SK-N-SH (cell line): ENCODE measurements around the gene HNRNPM. TPM values are rescaled to one million over a fixed set of nuclear protein-coding genes. Genes with fewer than 3 reads are reported as not detected.

Experiments used
- CTCF ChIA-PET: fragments of 300-600, 350-600 bp; formaldehyde crosslinking; extraction: SDS; loops from one replicate; lab custom pipeline; 2021; lab: Yijun Ruan, JAX
- POLR2A ChIA-PET: fragments of 350-600 bp; sonication (Branson Sonifier 250); formaldehyde crosslinking; extraction: SDS; loops from one replicate; lab custom pipeline; 2020; ENCODE audit warnings: antibody characterized with exemption, inconsistent platforms; lab: Yijun Ruan, JAX
- DNase-seq: peaks from one replicate; pipeline ENCODE4 v3.0.0; 2012
- H2AFZ ChIP-seq: fragments of 200-600 bp; sonication (generic); 2 replicates; pipeline ENCODE4 v1.8.1; 2016; ENCODE audit warnings: antibody characterized with exemption, mild to moderate bottlenecking, low read depth
- H3F3A ChIP-seq: fragments of 200-600 bp; sonication (generic); replicated peaks from 2 replicates; pipeline ENCODE3; 2016; ENCODE audit warnings: antibody characterized with exemption, mild to moderate bottlenecking; ENCODE audit not compliant: insufficient read depth
- H3K27ac ChIP-seq, 2 experiments: fragments of 200-500 bp in 1 of 2; fragments of 200-600 bp in 1 of 2; sonication (Bioruptor generic) in 1 of 2; sonication (generic), shearing (Covaris generic) in 1 of 2; 2 replicates each; pipeline versions ENCODE4 v1.5.1 to v1.6.1; 2014 to 2016; ENCODE audit warnings: low read depth in 2 of 2, inconsistent platforms in 1 of 2, low read length in 1 of 2, mild to moderate bottlenecking in 1 of 2, mixed read lengths in 1 of 2
- H3K27me3 ChIP-seq: fragments of 200-600 bp; sonication (generic), shearing (Covaris generic); 2 replicates; pipeline ENCODE4 v1.6.1; 2016; ENCODE audit warnings: mixed run types; ENCODE audit not compliant: insufficient read depth
- H3K36me3 ChIP-seq, 2 experiments: fragments of 200-500 bp in 1 of 2; fragments of 200-600 bp in 1 of 2; sonication (Bioruptor generic) in 1 of 2; sonication (generic) in 1 of 2; replicated peaks in 1 of 2; 2 replicates each; pipeline versions ENCODE3 to v1.5.1; 2014 to 2016; ENCODE audit warnings: low read length in 1 of 2, mild to moderate bottlenecking in 1 of 2; ENCODE audit not compliant: insufficient read depth in 2 of 2, control insufficient read depth in 1 of 2
- H3K4me1 ChIP-seq, 2 experiments: fragments of 200-500 bp in 1 of 2; fragments of 200-600 bp in 1 of 2; sonication (Bioruptor generic) in 1 of 2; sonication (generic), shearing (Covaris generic) in 1 of 2; 2 replicates each; pipeline versions ENCODE4 v1.5.1 to v1.6.1; 2014 to 2016; ENCODE audit warnings: low read depth in 1 of 2, low read length in 1 of 2, mixed run types in 1 of 2; ENCODE audit not compliant: insufficient read depth in 2 of 2, control insufficient read depth in 1 of 2
- H3K4me2 ChIP-seq: fragments of 200-600 bp; sonication (generic), shearing (Covaris generic); 2 replicates; pipeline ENCODE4 v1.6.1; 2017; ENCODE audit warnings: mixed run types
- H3K4me3 ChIP-seq, 2 experiments: fragments of 200-500 bp in 1 of 2; fragments of 200-600 bp in 1 of 2; sonication (Bioruptor generic) in 1 of 2; sonication (generic), shearing (Covaris generic) in 1 of 2; 2 replicates each; pipeline versions ENCODE4 v1.5.1 to v1.8.1; 2014 to 2016; ENCODE audit warnings: low read depth in 2 of 2, inconsistent platforms in 1 of 2, low read length in 1 of 2, mild to moderate bottlenecking in 1 of 2, mixed read lengths in 1 of 2, moderate library complexity in 1 of 2
- H3K79me2 ChIP-seq: fragments of 200-600 bp; sonication (generic); 2 replicates; pipeline ENCODE4 v1.8.1; 2017; ENCODE audit warnings: mild to moderate bottlenecking; ENCODE audit not compliant: insufficient read depth
- H3K9ac ChIP-seq: fragments of 200-600 bp; sonication (generic); 2 replicates; pipeline ENCODE4 v1.6.1; 2017; ENCODE audit warnings: mixed run types
- H3K9me2 ChIP-seq: fragments of 200-600 bp; sonication (generic); 2 replicates; pipeline ENCODE4 v1.6.1; 2017; ENCODE audit warnings: mixed run types
- H3K9me3 ChIP-seq: fragments of 200-600 bp; sonication (generic); 2 replicates; pipeline ENCODE4 v1.6.1; 2017; ENCODE audit warnings: mixed run types, mild to moderate bottlenecking, moderate library complexity
- H4K20me1 ChIP-seq: fragments of 200-600 bp; sonication (generic); 2 replicates; pipeline ENCODE4 v1.6.1; 2017; ENCODE audit warnings: mild to moderate bottlenecking, mixed run types; ENCODE audit not compliant: insufficient read depth
- CHD2 ChIP-seq: fragments of 150-350 bp; IDR thresholded peaks from 2 replicates; pipeline ENCODE4 v1.6.1; 2018; ENCODE audit warnings: low read length; ENCODE audit not compliant: partially characterized antibody
- EP300 ChIP-seq, 2 experiments: IDR thresholded peaks; 2 replicates each; pipeline versions ENCODE4 v1.4.0 to v1.6.1; 2012; ENCODE audit warnings: borderline replicate concordance in 1 of 2, low read depth in 1 of 2, low read length in 1 of 2
- EZH2phosphoT487 ChIP-seq: fragments of 200-600 bp; sonication (generic); IDR thresholded peaks from 2 replicates; pipeline ENCODE4 v1.6.1; 2017; ENCODE audit warnings: low read depth, mixed run types, mild to moderate bottlenecking, antibody characterized with exemption, moderate library complexity, borderline replicate concordance
- FOSL2 ChIP-seq: IDR thresholded peaks from 2 replicates; pipeline ENCODE4 v1.4.0; 2012; ENCODE audit warnings: low read depth, mild to moderate bottlenecking, moderate library complexity, borderline replicate concordance
- GABPA ChIP-seq: IDR thresholded peaks from 2 replicates; pipeline ENCODE4 v1.4.0; 2012; ENCODE audit warnings: low read depth, mild to moderate bottlenecking
- JUND ChIP-seq: IDR thresholded peaks from 2 replicates; pipeline ENCODE4 v1.4.0; 2012
- MEF2A ChIP-seq: IDR thresholded peaks from 2 replicates; pipeline ENCODE4 v1.4.0; 2012; ENCODE audit warnings: low read depth, borderline replicate concordance
- MXI1 ChIP-seq: IDR thresholded peaks from 2 replicates; pipeline ENCODE4 v1.6.1; 2012; ENCODE audit warnings: mild to moderate bottlenecking, low read depth, low read length, improper control_type of control experiment
- NFIC ChIP-seq: IDR thresholded peaks from 2 replicates; pipeline ENCODE4 v1.4.0; 2012; ENCODE audit warnings: borderline replicate concordance
- NRF1 ChIP-seq: IDR thresholded peaks from 2 replicates; pipeline ENCODE4 v1.6.1; 2012; ENCODE audit warnings: low read depth, mild to moderate bottlenecking, low read length
- RAD21 ChIP-seq: IDR thresholded peaks from 2 replicates; pipeline ENCODE4 v1.6.1; 2012; ENCODE audit warnings: mild to moderate bottlenecking, low read length
- RFX5 ChIP-seq: IDR thresholded peaks from 2 replicates; pipeline ENCODE4 v1.6.1; 2012; ENCODE audit warnings: mild to moderate bottlenecking, improper control_type of control experiment, low read length
- RXRA ChIP-seq: IDR thresholded peaks from 2 replicates; pipeline ENCODE4 v1.4.0; 2012; ENCODE audit warnings: low read depth, mild to moderate bottlenecking, borderline replicate concordance
- SIN3A ChIP-seq: IDR thresholded peaks from 2 replicates; pipeline ENCODE4 v1.6.1; 2012; ENCODE audit warnings: low read depth, mild to moderate bottlenecking, low read length, moderate library complexity, borderline replicate concordance
- SMC3 ChIP-seq: IDR thresholded peaks from 2 replicates; pipeline ENCODE4 v1.6.1; 2012; ENCODE audit warnings: low read depth, low read length, improper control_type of control experiment
- TAF1 ChIP-seq: IDR thresholded peaks from 2 replicates; pipeline ENCODE4 v1.6.1; 2012; ENCODE audit warnings: low read depth, mild to moderate bottlenecking, low read length, moderate library complexity, borderline replicate concordance
- TEAD4 ChIP-seq: IDR thresholded peaks from 2 replicates; pipeline ENCODE4 v1.4.0; 2012; ENCODE audit warnings: mild to moderate bottlenecking, borderline replicate concordance; ENCODE audit not compliant: insufficient read depth
- YY1 ChIP-seq: IDR thresholded peaks from 2 replicates; pipeline ENCODE4 v1.4.0; 2012; ENCODE audit warnings: low read depth, mild to moderate bottlenecking
- WGBS: methylation state at CpG from one replicate; pipeline ENCODE4 v1.1.6; 2017; ENCODE audit warnings: low lambda C conversion rate; 5-methylcytosine and 5-hydroxymethylcytosine counted together
- polyA plus RNA-seq, 3 experiments: library from polyadenylated mRNA; depleted of rRNA; stranded (reverse); fragments of >200 nt; gene quantifications; 2 replicates each; pipeline ENCODE4 v1.2.3, GENCODE V29; 2012
- TF ChIP-seq, protein P1 (sequence below): IDR thresholded peaks from 2 replicates; pipeline ENCODE4; 2012
- TF ChIP-seq, protein P2 (sequence below): IDR thresholded peaks from 2 replicates; pipeline ENCODE4 v1.4.0; 2012; ENCODE audit warnings: low read depth, borderline replicate concordance
- TF ChIP-seq, protein P3 (sequence below): fragments of 150-350 bp; IDR thresholded peaks from 2 replicates; pipeline ENCODE4 v1.6.1; 2017; ENCODE audit warnings: antibody characterized with exemption, low read length, low read depth, borderline replicate concordance
- TF ChIP-seq, protein P4 (sequence below): IDR thresholded peaks from 2 replicates; pipeline ENCODE4 v1.4.0; 2012; ENCODE audit warnings: low read depth
- TF ChIP-seq, protein P5 (sequence below): fragments of 200-600 bp; sonication (generic); IDR thresholded peaks from 2 replicates; pipeline ENCODE4 v1.6.1; 2017; ENCODE audit warnings: antibody characterized with exemption, mild to moderate bottlenecking, moderate library complexity
- TF ChIP-seq, protein P6 (sequence below): IDR thresholded peaks from 2 replicates; pipeline ENCODE4 v1.4.0; 2012; ENCODE audit warnings: low read depth, borderline replicate concordance

The HNRNPM gene
- polyA plus RNA-seq, 1 of the 3 experiments (the other 2 are of a cell fraction): 205 TPM

DNA sequence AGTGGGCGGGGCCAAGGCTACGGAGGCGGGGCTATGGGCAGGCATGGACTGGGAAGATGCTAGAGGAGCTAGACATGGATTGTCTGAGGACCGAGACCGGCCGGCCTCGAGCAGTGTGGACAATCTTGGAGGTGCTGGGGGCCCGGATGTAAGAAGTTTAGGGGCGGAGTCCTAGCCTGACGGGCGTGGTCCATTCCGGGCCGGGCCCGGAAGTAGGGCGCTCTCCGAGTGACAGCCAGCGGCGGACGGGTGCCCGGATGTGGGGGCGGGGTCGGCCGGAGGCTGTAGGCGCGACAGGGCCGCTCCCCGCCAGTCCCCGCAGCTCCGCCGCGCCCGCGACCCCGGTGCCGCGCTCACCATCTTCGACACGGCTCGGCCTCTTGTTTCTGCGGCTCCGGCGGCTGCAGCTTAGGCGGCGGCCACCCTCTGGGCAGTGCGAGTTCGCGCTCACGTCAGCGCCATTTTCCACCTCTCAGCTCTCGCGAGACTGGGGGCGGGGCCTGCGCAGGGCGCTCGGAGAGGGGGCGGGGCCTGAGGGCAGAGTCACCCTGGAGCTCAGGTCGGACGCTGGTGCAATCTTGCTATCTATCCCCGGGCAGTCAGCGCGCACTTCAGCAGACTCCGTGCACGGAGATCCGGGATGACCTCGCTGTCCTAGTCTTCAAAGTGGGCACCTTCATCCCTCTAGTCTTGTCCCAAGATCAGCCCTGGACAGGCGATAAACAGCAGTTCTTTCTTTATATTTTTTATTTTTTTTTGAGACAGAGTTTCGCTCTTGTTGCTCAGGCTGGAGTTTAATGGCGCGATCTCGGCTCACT lies 69.1 kb downstream of the HNRNPM start, which contains the start of gene ZNF414:
Gene ZNF414 (minus strand): TSS at position 481 of the 818 bp plus-strand sequence. CDS start 121 bp downstream, at position 360.
- no peaks in the 10 kb centered on the region for H3K9me2 ChIP-seq
- 9% methylated on average over 15 of the region's 70 CpGs for WGBS
- TF ChIP-seq, protein P1, sequence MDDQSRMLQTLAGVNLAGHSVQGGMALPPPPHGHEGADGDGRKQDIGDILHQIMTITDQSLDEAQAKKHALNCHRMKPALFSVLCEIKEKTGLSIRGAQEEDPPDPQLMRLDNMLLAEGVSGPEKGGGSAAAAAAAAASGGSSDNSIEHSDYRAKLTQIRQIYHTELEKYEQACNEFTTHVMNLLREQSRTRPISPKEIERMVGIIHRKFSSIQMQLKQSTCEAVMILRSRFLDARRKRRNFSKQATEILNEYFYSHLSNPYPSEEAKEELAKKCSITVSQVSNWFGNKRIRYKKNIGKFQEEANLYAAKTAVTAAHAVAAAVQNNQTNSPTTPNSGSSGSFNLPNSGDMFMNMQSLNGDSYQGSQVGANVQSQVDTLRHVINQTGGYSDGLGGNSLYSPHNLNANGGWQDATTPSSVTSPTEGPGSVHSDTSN: peak; percentile 88
- TF ChIP-seq FOSL2 (no peak), TEAD4 (no peak), GABPA (peak; percentile 75), RFX5 (no peak), JUND (no peak), CHD2 (peak; percentile 99), MEF2A (no peak), RAD21 (no peak), EZH2phosphoT487 (no peak), MXI1 (peak; percentile 68), SMC3 (no peak), NFIC (no peak), EP300 (IDR thresholded peaks at IDR 0.05; ENCODE audit: borderline replicate concordance in 1 of 2, low read depth in 1 of 2, low read length in 1 of 2) (no peak), TAF1 (peak; percentile 91), YY1 (peak; percentile 89), NRF1 (peak; percentile 68), SIN3A (no peak; the same call in 1 of the 2 replicates), RXRA (no peak)
- TF ChIP-seq, protein P2, sequence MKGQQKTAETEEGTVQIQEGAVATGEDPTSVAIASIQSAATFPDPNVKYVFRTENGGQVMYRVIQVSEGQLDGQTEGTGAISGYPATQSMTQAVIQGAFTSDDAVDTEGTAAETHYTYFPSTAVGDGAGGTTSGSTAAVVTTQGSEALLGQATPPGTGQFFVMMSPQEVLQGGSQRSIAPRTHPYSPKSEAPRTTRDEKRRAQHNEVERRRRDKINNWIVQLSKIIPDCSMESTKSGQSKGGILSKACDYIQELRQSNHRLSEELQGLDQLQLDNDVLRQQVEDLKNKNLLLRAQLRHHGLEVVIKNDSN: no peak
- TF ChIP-seq, protein P3, sequence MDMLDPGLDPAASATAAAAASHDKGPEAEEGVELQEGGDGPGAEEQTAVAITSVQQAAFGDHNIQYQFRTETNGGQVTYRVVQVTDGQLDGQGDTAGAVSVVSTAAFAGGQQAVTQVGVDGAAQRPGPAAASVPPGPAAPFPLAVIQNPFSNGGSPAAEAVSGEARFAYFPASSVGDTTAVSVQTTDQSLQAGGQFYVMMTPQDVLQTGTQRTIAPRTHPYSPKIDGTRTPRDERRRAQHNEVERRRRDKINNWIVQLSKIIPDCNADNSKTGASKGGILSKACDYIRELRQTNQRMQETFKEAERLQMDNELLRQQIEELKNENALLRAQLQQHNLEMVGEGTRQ: no peak
- TF ChIP-seq, protein P4, sequence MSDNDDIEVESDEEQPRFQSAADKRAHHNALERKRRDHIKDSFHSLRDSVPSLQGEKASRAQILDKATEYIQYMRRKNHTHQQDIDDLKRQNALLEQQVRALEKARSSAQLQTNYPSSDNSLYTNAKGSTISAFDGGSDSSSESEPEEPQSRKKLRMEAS: peak; percentile 69
- TF ChIP-seq, protein P5, sequence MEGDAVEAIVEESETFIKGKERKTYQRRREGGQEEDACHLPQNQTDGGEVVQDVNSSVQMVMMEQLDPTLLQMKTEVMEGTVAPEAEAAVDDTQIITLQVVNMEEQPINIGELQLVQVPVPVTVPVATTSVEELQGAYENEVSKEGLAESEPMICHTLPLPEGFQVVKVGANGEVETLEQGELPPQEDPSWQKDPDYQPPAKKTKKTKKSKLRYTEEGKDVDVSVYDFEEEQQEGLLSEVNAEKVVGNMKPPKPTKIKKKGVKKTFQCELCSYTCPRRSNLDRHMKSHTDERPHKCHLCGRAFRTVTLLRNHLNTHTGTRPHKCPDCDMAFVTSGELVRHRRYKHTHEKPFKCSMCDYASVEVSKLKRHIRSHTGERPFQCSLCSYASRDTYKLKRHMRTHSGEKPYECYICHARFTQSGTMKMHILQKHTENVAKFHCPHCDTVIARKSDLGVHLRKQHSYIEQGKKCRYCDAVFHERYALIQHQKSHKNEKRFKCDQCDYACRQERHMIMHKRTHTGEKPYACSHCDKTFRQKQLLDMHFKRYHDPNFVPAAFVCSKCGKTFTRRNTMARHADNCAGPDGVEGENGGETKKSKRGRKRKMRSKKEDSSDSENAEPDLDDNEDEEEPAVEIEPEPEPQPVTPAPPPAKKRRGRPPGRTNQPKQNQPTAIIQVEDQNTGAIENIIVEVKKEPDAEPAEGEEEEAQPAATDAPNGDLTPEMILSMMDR: no peak
- TF ChIP-seq, protein P6, sequence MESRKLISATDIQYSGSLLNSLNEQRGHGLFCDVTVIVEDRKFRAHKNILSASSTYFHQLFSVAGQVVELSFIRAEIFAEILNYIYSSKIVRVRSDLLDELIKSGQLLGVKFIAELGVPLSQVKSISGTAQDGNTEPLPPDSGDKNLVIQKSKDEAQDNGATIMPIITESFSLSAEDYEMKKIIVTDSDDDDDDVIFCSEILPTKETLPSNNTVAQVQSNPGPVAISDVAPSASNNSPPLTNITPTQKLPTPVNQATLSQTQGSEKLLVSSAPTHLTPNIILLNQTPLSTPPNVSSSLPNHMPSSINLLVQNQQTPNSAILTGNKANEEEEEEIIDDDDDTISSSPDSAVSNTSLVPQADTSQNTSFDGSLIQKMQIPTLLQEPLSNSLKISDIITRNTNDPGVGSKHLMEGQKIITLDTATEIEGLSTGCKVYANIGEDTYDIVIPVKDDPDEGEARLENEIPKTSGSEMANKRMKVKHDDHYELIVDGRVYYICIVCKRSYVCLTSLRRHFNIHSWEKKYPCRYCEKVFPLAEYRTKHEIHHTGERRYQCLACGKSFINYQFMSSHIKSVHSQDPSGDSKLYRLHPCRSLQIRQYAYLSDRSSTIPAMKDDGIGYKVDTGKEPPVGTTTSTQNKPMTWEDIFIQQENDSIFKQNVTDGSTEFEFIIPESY: peak; percentile 96

More for the DNA sequence above, 69.1 kb downstream of the HNRNPM start, which contains the start of gene ZNF414:
- Histone ChIP-seq H4K20me1 (no peaks in the 10 kb centered on the region), H3K4me3 (peak within 1 kb of the TSS; percentile 63 to 65), H3K79me2 (peaks cover 9% of the 10 kb centered on the region; the same call in 1 of the 2 replicates), H3K9me3 (no peaks in the 10 kb centered on the region), H3K9ac (peak within 1 kb of the TSS; percentile 94), H2AFZ (peak within 1 kb of the TSS; percentile 86), H3F3A (peaks cover 8% of the 10 kb centered on the region), H3K36me3 (peaks cover 2 to 4% of the 10 kb centered on the region in 2 experiments), H3K27ac (peak within 1 kb of the TSS; percentile 89 to 93), H3K4me1 (peaks cover 10 to 16% of the 10 kb centered on the region in 2 experiments; a peak in 3 of 4 replicates), H3K4me2 (peak within 1 kb of the TSS; percentile 91), H3K27me3 (no peaks in the 10 kb centered on the region)
- DNase-seq: peak; percentile 98
- CTCF ChIA-PET: interaction anchor here (0.7 to 1.9 kb wide), 6 partner anchors 8 to 178 kb away, joined by 3 to 7 read pairs (median 4); partner anchors contain the start of gene MARCHF2
- POLR2A ChIA-PET: interaction anchor here (0.5 to 2.9 kb wide), 16 partner anchors 9 to 192 kb away, joined by 3 to 18 read pairs (median 4); partner anchors contain the start of genes HNRNPM, NDUFA7, RAB11B and RPS28
